B cell (primary cell): ENCODE results near the gene CAMK1D.

Source experiments
- EZH2 ChIP-seq: IDR thresholded peaks from 2 replicates; pipeline ENCODE4 v1.6.1; 2012; ENCODE audit warnings: borderline replicate concordance, low read depth, mild to moderate bottlenecking, moderate library complexity, low read length; ENCODE audit not compliant: insufficient read depth, poor library complexity, severe bottlenecking
- TF ChIP-seq, protein P1 (sequence below): fragments of 200-600 bp; IDR thresholded peaks from one replicate; pipeline ENCODE4 v1.8.0; 2022; ENCODE audit warnings: antibody characterized with exemption, mild to moderate bottlenecking

DNA sequence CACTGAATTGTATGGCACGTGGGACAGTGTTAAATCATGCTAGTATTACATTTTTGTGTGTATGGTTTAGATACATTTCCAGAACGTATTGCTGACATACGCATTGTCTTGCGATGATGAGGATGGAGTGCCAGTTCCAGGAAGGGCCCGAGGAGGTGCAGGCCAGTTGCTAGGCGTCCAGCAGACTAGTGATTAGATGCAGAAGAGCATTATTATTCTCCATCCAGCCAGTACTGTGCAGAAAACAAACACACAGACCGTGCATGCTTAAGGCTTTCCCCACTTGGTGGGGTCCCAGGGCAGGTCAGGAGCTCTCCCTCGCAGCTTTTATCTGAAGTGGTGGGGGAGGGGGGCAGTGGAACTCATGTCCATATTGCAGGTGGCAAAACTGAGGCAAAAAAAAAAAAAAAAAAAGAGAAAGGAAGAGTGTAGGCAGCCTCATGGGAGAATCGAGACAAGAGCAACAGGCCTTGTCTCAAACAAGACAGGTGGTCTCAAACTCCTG, 189.2 kb downstream of the CAMK1D start:
- TF ChIP-seq, protein P1, sequence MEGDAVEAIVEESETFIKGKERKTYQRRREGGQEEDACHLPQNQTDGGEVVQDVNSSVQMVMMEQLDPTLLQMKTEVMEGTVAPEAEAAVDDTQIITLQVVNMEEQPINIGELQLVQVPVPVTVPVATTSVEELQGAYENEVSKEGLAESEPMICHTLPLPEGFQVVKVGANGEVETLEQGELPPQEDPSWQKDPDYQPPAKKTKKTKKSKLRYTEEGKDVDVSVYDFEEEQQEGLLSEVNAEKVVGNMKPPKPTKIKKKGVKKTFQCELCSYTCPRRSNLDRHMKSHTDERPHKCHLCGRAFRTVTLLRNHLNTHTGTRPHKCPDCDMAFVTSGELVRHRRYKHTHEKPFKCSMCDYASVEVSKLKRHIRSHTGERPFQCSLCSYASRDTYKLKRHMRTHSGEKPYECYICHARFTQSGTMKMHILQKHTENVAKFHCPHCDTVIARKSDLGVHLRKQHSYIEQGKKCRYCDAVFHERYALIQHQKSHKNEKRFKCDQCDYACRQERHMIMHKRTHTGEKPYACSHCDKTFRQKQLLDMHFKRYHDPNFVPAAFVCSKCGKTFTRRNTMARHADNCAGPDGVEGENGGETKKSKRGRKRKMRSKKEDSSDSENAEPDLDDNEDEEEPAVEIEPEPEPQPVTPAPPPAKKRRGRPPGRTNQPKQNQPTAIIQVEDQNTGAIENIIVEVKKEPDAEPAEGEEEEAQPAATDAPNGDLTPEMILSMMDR: no peak
- TF ChIP-seq EZH2: no peak
